ENCODE measurements around the gene DDI1.

Gene DDI1

DNA sequence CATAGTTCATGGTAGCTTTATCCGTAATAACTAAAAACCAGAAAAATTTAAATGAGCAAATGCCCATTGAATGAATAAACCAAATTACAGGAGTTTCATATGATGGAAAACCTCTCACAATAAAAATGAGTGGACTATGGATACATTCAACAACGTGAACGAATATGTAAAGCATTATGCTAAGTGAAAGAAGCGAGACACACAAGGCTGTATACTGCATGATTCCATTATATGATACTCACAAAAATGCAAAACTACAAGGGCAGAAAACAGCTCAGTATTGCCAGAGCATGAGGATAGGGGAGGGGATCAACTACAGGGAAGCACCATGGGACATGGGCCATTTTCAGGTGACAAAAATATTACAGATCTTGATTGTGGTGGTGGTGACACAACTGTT lies 22.2 kb downstream of the DDI1 start:
- no CpG with 5 or more reads among the region's 4 CpGs for WGBS (ENCODE audit: extremely low coverage, insufficient coverage, insufficient read length)
- no peak for DNase-seq

DNA sequence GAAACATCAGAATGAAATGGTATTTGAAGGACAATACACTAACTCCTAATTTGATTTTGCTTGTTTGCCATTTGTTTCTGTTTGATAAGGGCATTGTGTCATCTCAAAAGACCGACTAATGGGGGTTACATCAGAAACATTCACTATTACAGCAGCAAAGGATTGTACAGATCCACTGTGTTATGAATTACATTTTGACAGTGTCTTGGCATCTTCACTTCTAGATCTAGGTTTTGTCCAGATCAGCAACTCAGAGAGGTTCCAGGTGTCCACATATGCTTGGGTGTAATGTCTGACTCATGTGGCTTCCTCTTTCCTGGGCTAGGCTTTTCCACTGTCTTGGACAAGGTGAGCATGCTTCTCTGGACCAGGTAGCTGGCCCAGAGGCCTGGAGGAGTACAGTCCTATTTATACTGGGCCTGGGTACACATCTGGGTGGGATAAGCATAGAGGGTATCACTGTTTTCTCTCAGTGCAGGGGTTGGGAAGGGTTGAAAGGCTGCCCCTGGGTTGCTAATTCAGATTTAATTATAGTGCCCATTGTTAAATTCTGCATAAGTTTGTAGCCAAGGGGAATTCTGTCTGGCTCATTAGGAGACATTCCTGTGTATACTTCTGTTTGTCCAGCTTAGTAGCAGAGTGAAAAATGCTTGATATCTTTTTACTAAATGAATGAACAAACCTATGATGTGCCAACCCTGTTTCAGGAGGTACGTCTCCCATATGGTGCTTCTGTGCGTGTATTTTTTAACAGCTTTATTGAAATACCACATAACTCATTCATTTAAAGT lies 23.8 kb downstream of the DDI1 start:
- Histone ChIP-seq H3K79me2 (ENCODE audit: control insufficient read depth, insufficient read depth, low read length, poor library complexity) (no peaks in the 10 kb centered on the region), H2BK12ac (ENCODE audit: low read length) (no peak overlapping the region), H3K4me3 (ENCODE audit: low read depth, low read length) (no peak overlapping the region), H3K36me3 (ENCODE audit: control insufficient read depth in 1 of 2, insufficient read depth in 2 of 2, low read length in 2 of 2) (no peaks in the 10 kb centered on the region), H3K9ac (ENCODE audit: low read length) (no peak overlapping the region), H2AFZ (ENCODE audit: insufficient read depth, low read length, poor library complexity) (no peak overlapping the region), H3K79me1 (ENCODE audit: low read length) (no peaks in the 10 kb centered on the region), H3K14ac (ENCODE audit: low read length) (no peak overlapping the region), H3K18ac (ENCODE audit: low read length) (no peak overlapping the region), H3K27me3 (ENCODE audit: insufficient read depth, low read length) (no peaks in the 10 kb centered on the region), H3K23ac (ENCODE audit: low read length) (no peak overlapping the region), H4K8ac (ENCODE audit: low read depth, low read length) (no peak overlapping the region), H3K4me1 (ENCODE audit: control insufficient read depth in 1 of 2, insufficient read depth in 2 of 2, low read length in 2 of 2) (no peaks in the 10 kb centered on the region), H3K9me3 (ENCODE audit: insufficient read depth, low read depth, low read length) (no peaks in the 10 kb centered on the region), H2AK5ac (ENCODE audit: low read length) (no peak overlapping the region), H3K4ac (ENCODE audit: low read depth, low read length) (no peak overlapping the region), H3K4me2 (ENCODE audit: low read length) (no peak overlapping the region), H4K91ac (ENCODE audit: low read depth, low read length) (no peak overlapping the region), H3K27ac (ENCODE audit: low read depth, low read length) (no peak overlapping the region), H4K12ac (ENCODE audit: low read depth, low read length) (no peak overlapping the region), H2BK5ac (ENCODE audit: low read depth, low read length, poor library complexity) (no peak overlapping the region), H2BK120ac (ENCODE audit: insufficient read depth, low read length, poor library complexity) (no peak overlapping the region)
- WGBS (ENCODE audit: extremely low coverage, insufficient coverage, insufficient read length): no CpG with 5 or more reads among the region's 3 CpGs
- DNase-seq: no peak

More for the DNA sequence above, 22.2 kb downstream of the DDI1 start:
- no peaks in the 10 kb centered on the region for H3K79me2 ChIP-seq (ENCODE audit: control insufficient read depth, insufficient read depth, low read length, poor library complexity)
- H3K36me3 ChIP-seq (ENCODE audit: control insufficient read depth in 1 of 2, insufficient read depth in 2 of 2, low read length in 2 of 2): no peaks in the 10 kb centered on the region
- H3K4ac ChIP-seq (ENCODE audit: low read depth, low read length): no peak overlapping the region
- H4K12ac ChIP-seq (ENCODE audit: low read depth, low read length): no peak overlapping the region
- no peak overlapping the region for H3K14ac ChIP-seq (ENCODE audit: low read length)
- no peak overlapping the region for H2BK120ac ChIP-seq (ENCODE audit: insufficient read depth, low read length, poor library complexity)
- H2AK5ac ChIP-seq (ENCODE audit: low read length): no peak overlapping the region
- H4K91ac ChIP-seq (ENCODE audit: low read depth, low read length): no peak overlapping the region
- no peak overlapping the region for H2BK5ac ChIP-seq (ENCODE audit: low read depth, low read length, poor library complexity)
- no peak overlapping the region for H4K8ac ChIP-seq (ENCODE audit: low read depth, low read length)
- no peak overlapping the region for H2BK12ac ChIP-seq (ENCODE audit: low read length)
- no peak overlapping the region for H3K23ac ChIP-seq (ENCODE audit: low read length)
- no peak overlapping the region for H3K27ac ChIP-seq (ENCODE audit: low read depth, low read length)
- H3K4me2 ChIP-seq (ENCODE audit: low read length): no peak overlapping the region
- no peaks in the 10 kb centered on the region for H3K4me1 ChIP-seq (ENCODE audit: control insufficient read depth in 1 of 2, insufficient read depth in 2 of 2, low read length in 2 of 2)
- no peak overlapping the region for H3K18ac ChIP-seq (ENCODE audit: low read length)
- H3K4me3 ChIP-seq (ENCODE audit: low read depth, low read length): no peak overlapping the region
- no peaks in the 10 kb centered on the region for H3K27me3 ChIP-seq (ENCODE audit: insufficient read depth, low read length)
- no peak overlapping the region for H2AFZ ChIP-seq (ENCODE audit: insufficient read depth, low read length, poor library complexity)
- no peaks in the 10 kb centered on the region for H3K79me1 ChIP-seq (ENCODE audit: low read length)
- H3K9ac ChIP-seq (ENCODE audit: low read length): no peak overlapping the region
- H3K9me3 ChIP-seq (ENCODE audit: insufficient read depth, low read depth, low read length): no peaks in the 10 kb centered on the region

DNA sequence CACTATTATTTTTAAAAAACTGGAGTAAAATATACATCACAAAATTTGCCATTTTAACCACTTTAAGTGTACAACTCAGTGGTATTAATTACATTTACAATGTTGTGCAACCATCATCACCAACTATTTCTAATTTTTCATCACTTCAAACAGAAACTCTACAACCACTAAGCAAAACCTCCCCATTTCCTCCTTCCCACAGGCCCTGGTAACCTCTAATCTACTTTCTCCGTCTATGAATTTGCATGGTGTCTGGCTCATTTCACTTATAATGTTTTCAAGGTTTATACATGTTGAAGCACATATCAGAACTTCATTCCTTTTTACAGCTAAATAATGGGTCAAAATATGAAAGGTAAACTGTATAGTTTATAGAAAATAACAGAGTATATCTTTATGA lies 24.4 kb downstream of the DDI1 start:
- WGBS (ENCODE audit: extremely low coverage, insufficient coverage, insufficient read length): no CpG with 5 or more reads among the region's 1 CpG
- no peaks in the 10 kb centered on the region for H3K79me2 ChIP-seq (ENCODE audit: control insufficient read depth, insufficient read depth, low read length, poor library complexity)
- no peak for DNase-seq

DNA sequence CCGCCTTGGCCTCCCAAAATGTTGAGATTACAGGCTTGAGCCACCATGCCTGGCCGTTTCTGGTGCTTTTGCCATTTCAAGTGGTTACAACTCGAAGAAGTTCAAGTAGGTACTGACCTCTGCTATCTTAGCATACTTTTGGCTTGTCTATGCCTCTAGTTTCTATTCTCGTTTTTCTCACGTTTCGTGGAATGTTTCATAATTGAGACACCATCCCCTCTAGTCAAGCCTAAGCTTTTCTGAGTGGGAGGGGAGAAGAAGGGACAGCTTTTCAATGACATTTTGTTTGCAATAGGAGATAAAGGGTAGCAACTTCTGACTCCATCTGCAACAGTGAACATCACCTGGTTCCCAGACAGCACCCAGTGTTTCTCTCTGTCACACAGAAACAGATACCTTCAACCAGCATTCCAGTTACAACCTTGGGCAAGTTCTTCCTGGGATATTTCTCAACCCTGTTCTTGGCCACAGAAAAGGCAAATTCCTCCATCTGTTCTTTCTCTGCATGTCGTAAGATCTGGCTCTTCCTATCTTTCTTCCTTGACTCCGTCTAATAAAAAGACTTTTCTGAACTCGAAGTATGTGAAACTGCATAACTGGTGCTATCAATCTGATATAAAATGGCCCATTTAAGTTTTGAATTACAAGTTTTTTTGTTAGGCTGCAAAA lies 25.5 kb downstream of the DDI1 start:
- no peak overlapping the region for H2BK12ac ChIP-seq (ENCODE audit: low read length)
- H3K4me2 ChIP-seq (ENCODE audit: low read length): no peak overlapping the region
- no peak overlapping the region for H3K23ac ChIP-seq (ENCODE audit: low read length)
- H2BK5ac ChIP-seq (ENCODE audit: low read depth, low read length, poor library complexity): no peak overlapping the region
- no peak overlapping the region for H4K91ac ChIP-seq (ENCODE audit: low read depth, low read length)
- H3K79me1 ChIP-seq (ENCODE audit: low read length): no peaks in the 10 kb centered on the region
- H4K8ac ChIP-seq (ENCODE audit: low read depth, low read length): no peak overlapping the region
- no peak overlapping the region for H2AK5ac ChIP-seq (ENCODE audit: low read length)
- H3K4me3 ChIP-seq (ENCODE audit: low read depth, low read length): no peak overlapping the region
- H3K36me3 ChIP-seq (ENCODE audit: control insufficient read depth in 1 of 2, insufficient read depth in 2 of 2, low read length in 2 of 2): no peaks in the 10 kb centered on the region
- H3K9me3 ChIP-seq (ENCODE audit: insufficient read depth, low read depth, low read length): no peaks in the 10 kb centered on the region
- H3K18ac ChIP-seq (ENCODE audit: low read length): no peak overlapping the region
- H3K4ac ChIP-seq (ENCODE audit: low read depth, low read length): no peak overlapping the region
- H2AFZ ChIP-seq (ENCODE audit: insufficient read depth, low read length, poor library complexity): no peak overlapping the region
- no peak overlapping the region for H4K12ac ChIP-seq (ENCODE audit: low read depth, low read length)
- no peak overlapping the region for H3K9ac ChIP-seq (ENCODE audit: low read length)
- DNase-seq: peak; percentile 3 to 48
- H3K27me3 ChIP-seq (ENCODE audit: insufficient read depth, low read length): no peaks in the 10 kb centered on the region
- WGBS (ENCODE audit: extremely low coverage, insufficient coverage, insufficient read length): no CpG with 5 or more reads among the region's 9 CpGs
- no peaks in the 10 kb centered on the region for H3K4me1 ChIP-seq (ENCODE audit: control insufficient read depth in 1 of 2, insufficient read depth in 2 of 2, low read length in 2 of 2)
- H3K79me2 ChIP-seq (ENCODE audit: control insufficient read depth, insufficient read depth, low read length, poor library complexity): no peaks in the 10 kb centered on the region
- H3K27ac ChIP-seq (ENCODE audit: low read depth, low read length): no peak overlapping the region
- H3K14ac ChIP-seq (ENCODE audit: low read length): no peak overlapping the region
- H2BK120ac ChIP-seq (ENCODE audit: insufficient read depth, low read length, poor library complexity): no peak overlapping the region

More for the DNA sequence above, 24.4 kb downstream of the DDI1 start:
- Histone ChIP-seq H3K27ac (ENCODE audit: low read depth, low read length) (no peak overlapping the region), H3K18ac (ENCODE audit: low read length) (no peak overlapping the region), H3K4me2 (ENCODE audit: low read length) (no peak overlapping the region), H2BK5ac (ENCODE audit: low read depth, low read length, poor library complexity) (no peak overlapping the region), H3K9ac (ENCODE audit: low read length) (no peak overlapping the region), H3K4me3 (ENCODE audit: low read depth, low read length) (no peak overlapping the region), H4K12ac (ENCODE audit: low read depth, low read length) (no peak overlapping the region), H3K4ac (ENCODE audit: low read depth, low read length) (no peak overlapping the region), H3K9me3 (ENCODE audit: insufficient read depth, low read depth, low read length) (no peaks in the 10 kb centered on the region), H2AK5ac (ENCODE audit: low read length) (no peak overlapping the region), H3K23ac (ENCODE audit: low read length) (no peak overlapping the region), H2BK12ac (ENCODE audit: low read length) (no peak overlapping the region), H3K36me3 (ENCODE audit: control insufficient read depth in 1 of 2, insufficient read depth in 2 of 2, low read length in 2 of 2) (no peaks in the 10 kb centered on the region), H2BK120ac (ENCODE audit: insufficient read depth, low read length, poor library complexity) (no peak overlapping the region), H3K4me1 (ENCODE audit: control insufficient read depth in 1 of 2, insufficient read depth in 2 of 2, low read length in 2 of 2) (no peaks in the 10 kb centered on the region), H3K79me1 (ENCODE audit: low read length) (no peaks in the 10 kb centered on the region), H3K27me3 (ENCODE audit: insufficient read depth, low read length) (no peaks in the 10 kb centered on the region), H4K91ac (ENCODE audit: low read depth, low read length) (no peak overlapping the region), H3K14ac (ENCODE audit: low read length) (no peak overlapping the region), H4K8ac (ENCODE audit: low read depth, low read length) (no peak overlapping the region), H2AFZ (ENCODE audit: insufficient read depth, low read length, poor library complexity) (no peak overlapping the region)
